ENCODE results near the gene INAVA.
"Not testable (repeated sequence)": the region's sequence is repeated elsewhere in the genome, so short reads cannot be mapped to it uniquely, and the experiment has no call there.

Gene INAVA

DNA sequence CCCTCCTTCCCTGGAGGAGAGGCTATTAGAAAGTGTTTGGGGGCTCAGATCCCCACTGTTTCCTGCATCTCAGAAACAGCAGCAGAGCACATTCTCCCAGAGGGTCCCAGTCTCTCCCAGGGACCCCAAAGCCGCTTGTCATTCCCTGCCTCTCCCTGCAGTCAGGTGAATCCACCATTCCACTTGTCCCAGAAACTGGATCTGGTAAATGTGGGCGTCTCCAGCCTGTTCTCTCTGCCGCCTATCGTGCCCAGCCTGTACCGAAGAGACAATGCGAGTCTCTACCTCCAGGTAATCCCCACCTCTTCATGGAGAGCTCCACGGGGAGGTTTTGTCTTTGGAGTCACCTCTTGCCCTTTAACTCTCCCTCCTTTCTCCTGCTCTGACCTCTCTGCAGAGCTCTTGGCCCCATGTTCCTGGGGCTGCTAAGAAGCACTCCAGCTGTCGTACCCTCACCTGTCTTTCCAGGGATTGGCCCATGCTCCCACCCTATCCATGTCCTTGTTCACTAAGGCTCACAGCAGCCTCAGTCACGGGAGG lies 26.9 kb downstream of the INAVA start:
- no peak for DNase-seq

DNA sequence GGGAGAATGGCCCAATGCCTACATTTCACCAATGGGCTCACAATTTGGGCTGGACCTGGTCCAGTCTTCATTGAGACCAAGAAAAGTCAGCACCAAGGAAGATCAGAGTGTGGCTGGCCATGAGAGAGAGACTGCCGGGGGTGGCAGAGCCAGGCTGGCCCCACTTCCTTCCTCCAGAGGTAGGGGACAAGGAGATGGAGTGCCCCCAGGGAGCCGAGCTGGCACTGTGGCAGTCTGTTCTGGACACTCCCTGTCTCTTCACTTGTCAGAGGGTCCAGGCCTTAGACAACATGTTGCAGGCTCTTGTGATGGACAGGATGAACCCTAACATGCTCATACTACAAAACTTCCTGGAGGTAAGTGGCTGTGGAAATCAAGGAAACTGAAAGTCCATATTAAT lies 27.7 kb downstream of the INAVA start:
- no peak for DNase-seq

DNA sequence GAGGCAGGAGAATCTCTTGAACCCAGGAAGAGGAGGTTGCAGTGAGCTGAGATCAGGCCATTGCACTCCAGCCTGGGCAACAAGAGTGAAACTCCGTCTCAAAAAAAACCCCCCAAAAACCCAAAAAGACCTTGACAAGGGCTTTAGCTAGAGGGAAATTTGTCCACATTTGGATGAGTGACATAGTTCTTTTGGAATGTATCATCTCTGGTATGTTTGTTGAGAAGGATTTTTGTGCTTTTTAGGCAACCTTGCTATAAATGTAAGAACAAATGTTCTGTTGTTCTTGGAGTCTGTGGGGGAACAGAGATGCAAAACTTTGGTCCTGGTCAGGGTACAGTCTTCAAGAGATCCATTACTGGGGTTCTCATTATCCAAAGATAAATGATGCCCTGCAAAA lies 28.9 kb downstream of the INAVA start:
- DNase-seq, result peak; percentile 18

GRCh38 chr1:200925831-200926230 lies 31.1 kb downstream of the INAVA start:
- peak; percentile 29 for DNase-seq

- no peak for DNase-seq
Measured at GRCh38 chr1:200929530-200930278, 35.0 kb downstream of the INAVA start.

DNA sequence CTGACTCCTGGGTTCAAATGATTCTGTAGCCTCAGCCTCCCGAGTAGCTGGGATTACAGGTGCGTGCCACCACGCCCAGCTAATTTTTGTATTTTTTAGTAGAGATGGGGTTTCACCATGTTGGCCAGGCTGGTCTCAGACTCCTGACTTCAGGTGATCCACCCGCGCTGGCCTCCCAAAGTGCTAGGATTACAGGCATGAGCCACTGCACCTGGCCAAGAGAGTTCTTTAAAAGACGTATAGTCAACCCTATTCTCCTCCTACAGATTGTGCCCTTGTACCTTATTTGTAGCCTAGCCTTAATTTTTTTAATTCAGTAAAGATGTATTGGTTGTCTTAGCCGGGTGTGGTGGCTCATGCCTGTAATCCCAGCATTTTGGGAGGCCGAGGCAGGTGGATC lies 35.6 kb downstream of the INAVA start:
- not testable (repeated sequence) for DNase-seq

GRCh38 chr1:200931776-200932175 lies 37.1 kb downstream of the INAVA start:
- no peak for DNase-seq

- DNase-seq, result no peak
Measured at GRCh38 chr1:200934676-200935245, 40.1 kb downstream of the INAVA start.

DNA sequence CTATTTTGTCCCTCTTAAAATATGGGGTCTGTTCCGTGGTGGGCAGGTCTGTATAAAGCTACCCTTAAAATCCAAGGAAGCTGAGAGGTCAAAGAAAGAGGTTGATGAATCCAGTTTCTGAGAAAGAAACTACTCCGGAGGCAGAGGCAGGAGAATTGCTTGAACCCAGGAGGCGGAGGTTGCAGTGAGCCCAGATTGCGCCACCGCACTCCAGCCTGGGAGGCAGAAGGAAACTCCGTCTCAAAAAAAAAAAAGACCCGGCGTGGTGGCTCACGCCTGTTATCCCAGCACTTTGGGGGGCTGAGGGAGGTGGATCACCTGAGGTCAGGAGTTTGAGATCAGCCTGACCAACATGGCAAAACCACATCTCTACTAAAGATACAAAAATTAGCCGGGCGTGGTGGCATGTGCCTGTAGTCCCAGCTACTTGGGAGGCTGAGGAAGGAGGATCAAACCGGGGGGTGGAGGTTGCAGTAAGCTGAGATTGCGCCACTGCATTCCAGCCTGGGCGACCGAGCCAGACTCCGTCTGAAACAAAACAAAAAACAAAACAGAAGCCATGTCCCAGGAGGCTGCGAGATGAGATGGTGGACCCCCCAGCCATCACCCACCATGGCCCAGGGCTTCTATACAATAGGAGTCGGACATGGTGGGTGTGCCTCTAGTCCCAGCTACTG lies 40.7 kb downstream of the INAVA start:
- not testable (repeated sequence) for DNase-seq

- no peak for DNase-seq
Measured at GRCh38 chr1:200938955-200939354, 44.3 kb downstream of the INAVA start.

GRCh38 chr1:200945111-200945510 lies 50.4 kb downstream of the INAVA start:
- DNase-seq, result no peak

DNA sequence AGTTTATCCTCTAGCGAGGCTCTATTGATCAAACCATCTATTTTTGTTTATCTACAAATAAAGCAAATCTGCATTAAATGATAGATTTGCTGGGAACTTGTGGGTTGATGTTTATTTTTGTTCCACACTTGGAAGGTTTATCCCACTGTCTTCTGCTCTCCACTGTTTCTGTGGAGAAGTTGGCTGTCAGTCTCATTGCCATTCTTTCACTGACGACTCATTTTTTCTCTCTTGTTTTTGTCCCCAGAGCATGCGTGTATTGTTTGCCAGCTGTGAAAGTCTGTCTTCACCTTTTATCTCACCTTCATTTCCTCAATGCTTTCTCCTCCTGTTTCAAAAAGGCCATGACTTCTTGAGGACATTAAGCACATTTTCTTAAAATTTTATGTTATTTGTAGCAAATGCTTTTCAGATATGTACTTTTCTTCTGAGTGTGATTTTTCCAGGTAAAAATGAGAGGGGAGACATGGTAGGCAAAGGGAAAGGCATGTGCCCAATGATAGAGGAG lies 52.4 kb downstream of the INAVA start:
- DNase-seq, result no peak

GRCh38 chr1:200949626-200950025 lies 54.9 kb downstream of the INAVA start:
- no peak for DNase-seq

- no peak for DNase-seq
Measured at GRCh38 chr1:200951016-200951415, 56.3 kb downstream of the INAVA start.

DNA sequence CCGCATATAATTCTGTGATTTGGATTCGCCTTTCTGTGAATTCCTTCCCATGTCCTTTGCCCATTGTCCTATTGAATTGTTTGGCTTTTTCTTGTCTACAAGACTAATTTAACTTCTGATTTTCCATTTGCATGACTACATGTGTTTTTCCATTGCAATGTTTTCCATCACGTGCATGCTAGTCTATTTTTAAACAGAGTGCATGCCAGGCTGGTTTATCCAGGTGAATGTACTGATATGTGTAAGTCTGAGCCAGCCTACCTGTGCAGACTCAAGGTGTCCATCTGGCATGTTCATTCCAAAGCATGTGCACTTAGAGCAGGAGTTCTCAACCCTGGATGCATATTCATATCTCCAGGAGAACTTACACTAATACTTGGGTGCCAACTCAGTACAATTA lies 59.7 kb downstream of the INAVA start:
- no peak for DNase-seq

DNA sequence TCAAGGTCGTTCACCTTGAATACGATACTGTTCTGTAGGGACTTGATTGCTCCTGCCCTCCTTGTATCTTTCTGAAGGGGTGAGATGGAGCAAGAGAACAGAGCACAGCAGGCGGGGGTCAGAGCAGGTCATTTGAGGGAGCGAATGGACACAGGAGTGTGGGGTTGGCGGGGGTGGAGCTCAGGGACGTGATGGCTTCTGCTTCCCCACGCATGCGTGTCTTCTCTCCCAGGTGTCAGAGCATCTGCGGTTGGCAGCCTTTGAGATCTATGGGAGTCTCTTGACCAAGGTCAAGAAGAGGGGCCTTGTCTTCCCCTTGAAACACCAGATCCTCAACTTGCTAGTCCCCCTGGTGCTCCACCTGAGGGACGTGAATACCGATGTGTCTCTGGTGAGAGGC lies 63.9 kb downstream of the INAVA start:
- DNase-seq, result no peak

GRCh38 chr1:200959411-200959921 lies 64.8 kb downstream of the INAVA start:
- no peak for DNase-seq

DNA sequence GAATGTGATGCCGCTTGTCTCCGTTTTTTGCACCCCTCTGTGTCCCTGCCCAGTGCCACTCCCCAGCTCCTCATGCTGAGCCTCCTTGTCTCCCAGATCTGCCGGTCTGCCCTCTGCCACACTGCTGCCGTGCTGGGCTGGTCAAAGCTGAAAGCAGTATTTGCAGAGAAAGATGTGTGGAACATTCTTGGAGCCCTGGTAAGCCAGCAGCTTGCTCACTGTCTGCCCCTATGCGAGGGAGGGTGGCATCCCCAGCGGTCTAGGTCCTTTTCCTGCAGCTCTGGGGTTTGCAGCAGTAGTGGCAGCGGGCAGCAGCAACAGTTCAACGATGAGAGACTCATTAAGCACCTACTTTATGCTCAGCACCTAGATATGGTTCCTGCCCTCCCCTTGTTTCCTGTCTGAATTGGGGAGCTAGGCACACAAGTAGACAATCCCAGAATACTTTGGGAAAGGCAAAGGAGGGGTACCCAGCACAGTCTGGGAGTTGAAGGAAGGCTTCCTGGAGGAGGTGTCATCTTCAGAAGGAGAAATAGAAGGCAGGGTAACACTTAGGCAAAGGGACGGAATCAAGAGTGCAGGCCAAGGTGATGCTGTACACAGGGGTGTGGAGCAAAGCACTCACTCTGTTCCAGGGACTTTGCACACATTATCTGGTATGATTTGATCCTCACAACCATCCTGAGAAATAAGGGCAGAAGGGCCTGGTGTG lies 65.7 kb downstream of the INAVA start:
- no peak for DNase-seq

DNA sequence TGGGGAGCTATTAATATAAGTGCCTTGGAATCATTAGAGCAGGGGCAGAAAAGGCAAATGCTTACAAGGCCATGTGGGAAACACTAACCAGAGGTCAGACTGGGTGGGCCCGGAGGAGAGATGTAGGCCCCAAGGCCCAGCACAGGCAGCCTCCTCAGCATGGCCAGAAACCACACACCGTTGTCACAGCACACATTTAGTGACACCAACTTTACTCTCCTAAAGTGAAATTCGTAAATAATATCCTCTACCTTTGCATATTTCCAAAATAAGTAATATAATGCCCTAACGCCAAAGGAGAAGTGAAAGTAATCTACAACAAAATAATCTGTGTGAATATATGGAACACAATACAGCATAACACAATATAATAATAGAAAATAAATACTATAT lies 66.2 kb downstream of the INAVA start:
- no peak for DNase-seq

GRCh38 chr1:200962151-200962550 lies 67.5 kb downstream of the INAVA start:
- not testable (repeated sequence) for DNase-seq

- no peak for DNase-seq
Measured at GRCh38 chr1:200962631-200963030, 67.9 kb downstream of the INAVA start.

- no peak for DNase-seq
Measured at GRCh38 chr1:200963076-200963475, 68.4 kb downstream of the INAVA start.

DNA sequence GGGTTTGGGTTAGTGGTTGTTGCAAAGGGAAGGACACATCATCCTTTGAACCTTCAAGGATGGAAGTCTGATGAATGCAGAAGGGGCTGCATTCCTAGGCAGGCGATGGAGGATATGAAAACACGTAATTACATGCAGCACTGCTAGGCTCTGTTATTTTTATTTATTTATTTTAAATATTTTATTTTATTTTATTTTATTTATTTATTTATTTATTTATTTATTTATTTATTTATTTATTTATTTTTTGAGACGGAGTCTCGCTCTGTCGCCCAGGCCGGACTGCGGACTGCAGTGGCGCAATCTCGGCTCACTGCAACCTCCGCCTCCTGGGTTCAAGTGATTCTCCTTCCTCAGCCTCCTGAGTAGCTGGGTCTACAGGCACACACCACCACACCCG lies 69.2 kb downstream of the INAVA start:
- DNase-seq, result not testable (repeated sequence)
